Right cardiac atrium (tissue), 5 donors: Measurements from ENCODE around the gene WWTR1. TPM values are rescaled to one million over a fixed set of nuclear protein-coding genes. Genes with fewer than 3 reads are reported as not detected.
A peak's percentile ranks its signal among the peaks of the same experiment; 100 is the strongest.

Experiments
- ATAC-seq, 2 donors: fragments of 200-7000 bp; cut with Tn5 transposase; one replicate each; pipeline versions ENCODE4 v1.8.0 to v1.9.1; 2020; ENCODE audit warnings: moderate library complexity in 2 of 2, mild to moderate bottlenecking in 1 of 2
- DNase-seq, 3 donors: peaks; one replicate each; pipeline ENCODE4 v3.0.0-alpha.2; 2020
- H3K27ac ChIP-seq: one replicate; pipeline ENCODE4 v1.5.1; 2013; ENCODE audit warnings: mild to moderate bottlenecking, low read length, control low read depth, moderate library complexity
- H3K27me3 ChIP-seq: one replicate; pipeline ENCODE4 v1.6.1; 2013; ENCODE audit not compliant: control insufficient read depth, insufficient read depth
- H3K4me1 ChIP-seq: one replicate; pipeline ENCODE4 v1.6.1; 2013; ENCODE audit warnings: low read length; ENCODE audit not compliant: control insufficient read depth, insufficient read depth
- H3K4me3 ChIP-seq: one replicate; pipeline ENCODE4 v1.5.1; 2013; ENCODE audit warnings: low read length, control low read depth
- H3K9me3 ChIP-seq: one replicate; pipeline ENCODE4 v1.6.1; 2013; ENCODE audit warnings: low read length; ENCODE audit not compliant: control insufficient read depth
- WGBS: extraction: QIAGEN DNeasy Blood & Tissue Kit; methylation state at CpG from one replicate; pipeline ENCODE4 v1.1.7; 2013; 5-methylcytosine and 5-hydroxymethylcytosine counted together
- intact Hi-C, 4 donors: fragments of 100-400 bp; cut with DNase I; formaldehyde crosslinking; loops; one replicate each; pipeline versions ENCODE4 v1.11.0 to v1.14.0; 2022 to 2023
- polyA plus RNA-seq: library from polyadenylated mRNA; stranded (reverse); fragments of 200-250 nt; gene quantifications from one replicate; pipeline ENCODE4 v1.2.3, GENCODE V29; 2013
- total RNA-seq, 4 donors: library from RNA; stranded (reverse); fragmentation: NEBNext Ultra II Directional; extraction: Animal tissue kit (Norgen Biotek cat#: 25700); gene quantifications; one replicate each; pipeline ENCODE4 v1.2.1, GENCODE V29; 2021
- donor health status: healthy with polysubstance abuse.
- donor health status: DM: no; HTN: yes; CAD: no.
- donor health status: DM: no; HTN: no; CAD: no.
- donor health status: DM: no; HTN: yes; CAD: no; lungs with severe emphysema.
- donor health status: DM: yes; HTN: yes; CAD: no.

WWTR1 gene
- total and polyA plus RNA-seq, 5 donors, result 23.0 to 99.2 (median 51.1) TPM

- Histone ChIP-seq H3K4me1 (no peaks in the 10 kb centered on the region), H3K9me3 (no peaks in the 10 kb centered on the region), H3K4me3 (peak overlapping the region; percentile 48), H3K27ac (peak overlapping the region; percentile 84), H3K27me3 (no peaks in the 10 kb centered on the region)
- ATAC-seq (no peak), DNase-seq (no peak)
- intact Hi-C loops, result loop anchor here in 3 of 4 donors (5.0 to 10.0 kb wide), 4 partner anchors 81 to 124 kb away; no protein-coding TSS in a partner anchor
- 15% methylated on average over 2 of the region's 2 CpGs for WGBS
These were observed 1.8 kb downstream of the WWTR1 start for GRCh38 chr3:149655826-149656574.

DNA sequence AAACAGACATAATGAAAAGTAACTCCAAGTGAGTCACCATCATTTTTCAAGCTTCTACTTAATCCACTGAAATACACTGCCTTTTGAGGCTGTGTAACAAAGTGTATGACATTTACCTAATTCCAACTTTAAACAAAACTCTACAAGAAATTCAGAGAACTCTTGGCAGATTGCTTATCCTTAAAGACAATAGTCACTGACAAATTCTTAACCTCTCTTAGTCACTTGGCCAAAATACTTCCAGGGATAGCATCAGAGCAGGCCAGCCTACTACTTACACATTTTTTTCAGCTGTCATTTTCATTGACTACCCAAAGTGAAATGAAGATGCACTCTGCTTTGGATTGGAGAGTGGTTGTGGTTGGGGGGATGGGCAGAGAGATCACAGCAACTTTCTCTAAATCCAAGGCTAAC, 3.6 kb downstream of the WWTR1 start:
- intact Hi-C loops, result loop anchor here in 3 of 4 donors (10.0 kb wide), 2 partner anchors 79 to 99 kb away; no protein-coding TSS in a partner anchor
- DNase-seq (no peak), ATAC-seq (no peak)
- H3K27ac ChIP-seq, result no peak overlapping the region
- peak overlapping the region; percentile 2 for H3K4me3 ChIP-seq
- no peaks in the 10 kb centered on the region for H3K9me3 ChIP-seq
- peaks cover 4% of the 10 kb centered on the region for H3K4me1 ChIP-seq
- no peaks in the 10 kb centered on the region for H3K27me3 ChIP-seq

DNA sequence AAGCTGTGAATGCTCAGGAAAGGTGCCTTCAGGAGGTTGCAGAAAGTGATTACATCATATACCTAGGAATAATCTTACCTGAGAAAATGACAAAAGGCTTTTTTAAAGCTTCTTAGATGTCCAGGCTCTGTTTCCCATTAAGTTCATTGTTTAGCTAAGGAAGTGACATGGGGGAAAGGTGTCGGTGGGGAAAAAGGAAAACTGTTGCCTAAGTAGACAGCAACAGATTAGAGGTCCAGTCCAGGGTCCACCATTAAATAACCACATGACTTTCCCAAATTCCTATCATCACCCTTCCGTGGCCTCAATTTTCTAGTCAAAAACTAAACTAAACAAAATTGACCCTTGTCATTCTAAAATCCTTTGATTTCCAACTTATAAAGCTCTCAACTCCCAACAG, 4.3 kb downstream of the WWTR1 start:
- H3K9me3 ChIP-seq, result no peaks in the 10 kb centered on the region
- peak overlapping the region; percentile 11 for H3K4me3 ChIP-seq
- H3K4me1 ChIP-seq, result peaks cover 5% of the 10 kb centered on the region
- no peak for DNase-seq
- intact Hi-C loops, result loop anchor here in 3 of 4 donors (10.0 kb wide), 2 partner anchors 79 to 99 kb away; no protein-coding TSS in a partner anchor
- no peak for ATAC-seq
- WGBS, result 58% methylated on average over 2 of the region's 2 CpGs
- no peaks in the 10 kb centered on the region for H3K27me3 ChIP-seq
- no peak overlapping the region for H3K27ac ChIP-seq

GRCh38 chr3:149653136-149653535, 4.7 kb downstream of the WWTR1 start:
- 99% methylated on average over 1 of the region's 1 CpG for WGBS
- H3K4me1 ChIP-seq, result peaks cover 9% of the 10 kb centered on the region
- no peak overlapping the region for H3K27ac ChIP-seq
- peak overlapping the region; percentile 11 for H3K4me3 ChIP-seq
- no peaks in the 10 kb centered on the region for H3K9me3 ChIP-seq
- intact Hi-C loops, result loop anchor here in 3 of 4 donors (10.0 kb wide), 2 partner anchors 78 to 98 kb away; no protein-coding TSS in a partner anchor
- ATAC-seq (no peak), DNase-seq (no peak)
- H3K27me3 ChIP-seq, result no peaks in the 10 kb centered on the region

DNA sequence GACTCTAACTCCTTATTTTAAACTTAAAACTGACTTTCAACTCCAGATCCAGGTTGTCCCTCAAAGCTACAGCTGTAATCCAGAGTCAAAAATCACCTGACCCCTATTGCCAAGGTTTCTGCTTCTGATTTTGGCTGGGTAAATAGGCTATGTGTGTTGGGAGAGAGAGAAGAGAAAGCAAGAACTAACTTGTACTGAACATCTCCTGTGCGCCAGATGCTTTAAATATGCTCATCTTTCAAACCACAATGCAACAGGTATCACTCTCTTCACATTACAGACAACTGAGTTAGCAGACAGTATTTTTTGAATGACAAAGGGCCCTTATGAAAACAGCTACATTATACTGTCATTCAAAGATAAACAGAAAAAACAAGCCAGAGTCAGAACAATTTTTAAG, 7.0 kb downstream of the WWTR1 start:
- DNase-seq (no peak), ATAC-seq (no peak)
- no peaks in the 10 kb centered on the region for H3K9me3 ChIP-seq
- H3K27ac ChIP-seq, result no peak overlapping the region
- H3K27me3 ChIP-seq, result no peaks in the 10 kb centered on the region
- peaks cover 10% of the 10 kb centered on the region for H3K4me1 ChIP-seq
- no peak overlapping the region for H3K4me3 ChIP-seq
- intact Hi-C loops, result loop anchor here in 3 of 4 donors (10.0 kb wide), 2 partner anchors 76 to 96 kb away; no protein-coding TSS in a partner anchor
- 96% methylated on average over 1 of the region's 1 CpG for WGBS

DNA sequence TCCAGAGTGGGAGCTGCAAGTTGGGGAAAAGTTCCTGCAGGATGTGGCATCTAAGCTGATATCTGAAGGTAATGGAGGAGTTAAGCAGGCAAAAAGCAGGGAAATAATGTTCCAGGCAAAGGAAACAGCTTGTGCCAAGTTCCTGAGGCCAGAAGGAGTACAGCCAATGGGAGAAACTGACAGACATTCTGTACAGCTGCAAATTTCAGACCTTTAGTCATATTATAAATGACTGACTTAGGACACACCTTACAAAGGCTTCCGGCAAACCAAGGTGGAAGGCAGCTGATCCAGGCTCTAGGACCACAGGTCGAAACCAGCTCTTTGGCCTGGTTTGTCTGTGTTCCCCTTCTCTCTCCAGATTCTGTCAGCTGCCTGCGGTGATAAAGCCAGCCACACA, 9.3 kb downstream of the WWTR1 start:
- DNase-seq (peak in 1 of 3 donors; percentile 48), ATAC-seq (peak; percentile 72 to 73)
- Histone ChIP-seq H3K9me3 (no peaks in the 10 kb centered on the region), H3K4me3 (no peak overlapping the region), H3K27ac (peak overlapping the region; percentile 8), H3K27me3 (no peaks in the 10 kb centered on the region), H3K4me1 (peaks cover 10% of the 10 kb centered on the region)
- intact Hi-C loops, result no loop called here
- 31% methylated on average over 3 of the region's 3 CpGs for WGBS

DNA sequence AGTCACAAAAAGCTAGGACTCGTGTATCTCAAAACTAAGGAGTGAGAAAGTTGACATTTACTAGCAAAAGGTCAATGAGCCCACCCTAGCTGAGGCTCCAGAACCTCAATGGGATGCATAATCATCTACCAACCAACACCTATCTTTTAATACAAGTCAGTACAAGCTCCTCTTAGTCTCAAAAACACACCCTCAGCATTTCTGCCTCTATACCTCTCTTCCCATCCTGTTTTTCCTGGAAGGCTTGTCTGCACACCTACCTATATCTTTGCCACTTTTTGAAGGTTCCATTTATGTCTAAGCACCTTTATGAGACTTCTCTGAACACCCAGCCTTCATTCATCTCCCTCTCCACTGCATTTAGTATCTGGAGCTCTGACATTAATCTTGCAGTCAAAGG, 10.0 kb downstream of the WWTR1 start:
- WGBS, result 88% methylated on average over 1 of the region's 1 CpG
- ATAC-seq, result no peak
- no peak overlapping the region for H3K4me3 ChIP-seq
- no peak for DNase-seq
- intact Hi-C loops, result no loop called here
- H3K27ac ChIP-seq, result peak overlapping the region; percentile 45
- peaks cover 10% of the 10 kb centered on the region for H3K4me1 ChIP-seq
- H3K27me3 ChIP-seq, result no peaks in the 10 kb centered on the region
- H3K9me3 ChIP-seq, result no peaks in the 10 kb centered on the region

- no peak overlapping the region for H3K4me3 ChIP-seq
- intact Hi-C loops, result no loop called here
- WGBS, result 90% methylated on average over 4 of the region's 4 CpGs
- H3K9me3 ChIP-seq, result no peaks in the 10 kb centered on the region
- H3K4me1 ChIP-seq, result peaks cover 10% of the 10 kb centered on the region
- H3K27me3 ChIP-seq, result no peaks in the 10 kb centered on the region
- ATAC-seq (no peak), DNase-seq (no peak)
- no peak overlapping the region for H3K27ac ChIP-seq
These were observed 10.5 kb downstream of the WWTR1 start for GRCh38 chr3:149647285-149647684.

DNA sequence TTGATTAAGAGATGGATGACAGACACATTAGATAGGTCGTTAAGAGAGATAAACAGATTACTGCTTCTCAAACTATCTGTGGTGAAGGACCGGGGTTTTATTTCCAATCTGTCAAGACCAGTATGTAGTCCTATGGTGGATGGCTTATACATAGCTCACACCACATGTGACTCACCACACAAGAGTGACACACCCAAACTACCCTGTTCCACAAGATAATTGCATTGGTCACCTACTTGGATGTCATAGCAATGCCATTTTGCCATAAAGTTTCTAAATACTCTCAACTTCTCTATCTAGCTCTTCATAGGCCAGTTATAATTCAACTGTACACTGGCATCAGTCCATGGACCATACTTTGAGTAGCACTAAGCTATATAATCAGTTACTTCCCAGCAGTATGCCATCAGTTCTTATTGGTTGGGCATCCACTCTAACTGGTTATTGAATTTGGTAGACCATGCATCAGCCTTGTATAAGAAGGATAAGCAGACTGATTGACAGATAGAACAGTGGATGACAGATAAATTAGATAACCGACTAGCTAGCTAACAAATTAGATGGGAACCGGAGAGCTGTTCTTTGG, 11.6 kb downstream of the WWTR1 start:
- intact Hi-C loops, result no loop called here
- no peaks in the 10 kb centered on the region for H3K9me3 ChIP-seq
- peaks cover 10% of the 10 kb centered on the region for H3K4me1 ChIP-seq
- WGBS, result 90% methylated on average over 4 of the region's 4 CpGs
- no peak overlapping the region for H3K4me3 ChIP-seq
- H3K27ac ChIP-seq, result no peak overlapping the region
- DNase-seq (no peak), ATAC-seq (peak in 1 of 2 donors; percentile 47)
- no peaks in the 10 kb centered on the region for H3K27me3 ChIP-seq

- no peaks in the 10 kb centered on the region for H3K9me3 ChIP-seq
- H3K4me3 ChIP-seq, result no peak overlapping the region
- no peaks in the 10 kb centered on the region for H3K27me3 ChIP-seq
- WGBS, result 80% methylated on average over 3 of the region's 3 CpGs
- intact Hi-C loops, result no loop called here
- H3K27ac ChIP-seq, result no peak overlapping the region
- H3K4me1 ChIP-seq, result peaks cover 8% of the 10 kb centered on the region
- no peak for ATAC-seq
- DNase-seq, result no peak
These were observed 13.9 kb downstream of the WWTR1 start for GRCh38 chr3:149643963-149644362.

GRCh38 chr3:149643482-149643798, 14.4 kb downstream of the WWTR1 start:
- Histone ChIP-seq H3K27ac (no peak overlapping the region), H3K9me3 (no peaks in the 10 kb centered on the region), H3K4me3 (no peak overlapping the region), H3K4me1 (peaks cover 6% of the 10 kb centered on the region), H3K27me3 (no peaks in the 10 kb centered on the region)
- intact Hi-C loops, result no loop called here
- 61% methylated on average over 4 of the region's 4 CpGs for WGBS
- DNase-seq (no peak), ATAC-seq (no peak)
